ENCODE results near the gene TRAF5. TPM values are rescaled to one million over a fixed set of nuclear protein-coding genes. Genes with fewer than 3 reads are reported as not detected.

The TRAF5 gene
- polyA plus RNA-seq, 2 of the 4 experiments (the other 2 are of a cell fraction), result 8.2 to 14.6 TPM

DNA sequence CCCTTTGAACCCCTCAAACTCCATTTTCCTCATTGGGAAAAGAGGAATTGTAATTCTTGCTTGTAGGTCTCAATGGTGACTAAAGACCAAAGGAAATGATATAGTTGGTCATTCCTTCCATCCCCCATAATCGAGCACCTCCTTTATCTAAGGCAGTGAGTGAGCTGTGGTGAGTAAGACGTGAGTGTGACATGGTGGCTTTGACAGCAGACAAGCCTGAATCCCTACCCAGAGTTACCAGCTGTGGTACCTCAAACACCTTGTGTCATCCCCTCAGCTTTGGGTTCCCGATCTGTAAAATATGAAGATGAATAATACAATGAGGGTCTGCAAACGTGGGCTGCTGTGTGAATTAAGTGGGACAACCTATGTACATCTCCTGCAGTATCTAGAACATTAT lies 8.4 kb downstream of the TRAF5 start:
- Histone ChIP-seq H3K4me1 (peaks cover 40% of the 10 kb centered on the region), H3K9me3 (no peaks in the 10 kb centered on the region), H3K4me2 (no peak overlapping the region), H3K27ac (no peak overlapping the region), H3K4me3 (no peak overlapping the region)
- ATAC-seq (no peak), DNase-seq (ENCODE audit: low read depth in 1 of 2, low spot score in 1 of 2) (no peak), FAIRE-seq (no peak)
- TF ChIP-seq E2F6 (IDR thresholded peaks at IDR 0.05; ENCODE audit: borderline replicate concordance, low read depth) (no peak), POLR2A (IDR thresholded peaks at IDR 0.05; ENCODE audit: low read length) (no peak), CHD2 (IDR thresholded peaks at IDR 0.05; ENCODE audit: low read length, partially characterized antibody) (no peak), MAZ (IDR thresholded peaks at IDR 0.05; ENCODE audit: borderline replicate concordance, low read depth, low read length) (no peak), MAFK (IDR thresholded peaks at IDR 0.05; ENCODE audit: partially characterized antibody) (no peak), CEBPB (IDR thresholded peaks at IDR 0.05) (no peak), HOXB13 (CRISPR knock-in tag; IDR thresholded peaks at IDR 0.05; ENCODE audit: low read depth) (no peak), TFCP2L1 (CRISPR knock-in tag; IDR thresholded peaks at IDR 0.05) (no peak), PBX3 (IDR thresholded peaks at IDR 0.05) (no peak), RAD21 (conservative IDR thresholded peaks at IDR 0.05 in 1 of 2, IDR thresholded peaks at IDR 0.05 in 1 of 2) (no peak), FOSB (CRISPR knock-in tag; IDR thresholded peaks at IDR 0.05) (no peak)
- 64% methylated on average over 4 of the region's 4 CpGs for WGBS (ENCODE audit: missing lambda C conversion rate)
- POLR2A ChIA-PET, result no interaction called here
- CTCF ChIA-PET, result interaction anchor here (1.6 kb wide), 2 partner anchors 12 to 179 kb away, joined by 3 to 5 read pairs; no protein-coding TSS in a partner anchor

DNA sequence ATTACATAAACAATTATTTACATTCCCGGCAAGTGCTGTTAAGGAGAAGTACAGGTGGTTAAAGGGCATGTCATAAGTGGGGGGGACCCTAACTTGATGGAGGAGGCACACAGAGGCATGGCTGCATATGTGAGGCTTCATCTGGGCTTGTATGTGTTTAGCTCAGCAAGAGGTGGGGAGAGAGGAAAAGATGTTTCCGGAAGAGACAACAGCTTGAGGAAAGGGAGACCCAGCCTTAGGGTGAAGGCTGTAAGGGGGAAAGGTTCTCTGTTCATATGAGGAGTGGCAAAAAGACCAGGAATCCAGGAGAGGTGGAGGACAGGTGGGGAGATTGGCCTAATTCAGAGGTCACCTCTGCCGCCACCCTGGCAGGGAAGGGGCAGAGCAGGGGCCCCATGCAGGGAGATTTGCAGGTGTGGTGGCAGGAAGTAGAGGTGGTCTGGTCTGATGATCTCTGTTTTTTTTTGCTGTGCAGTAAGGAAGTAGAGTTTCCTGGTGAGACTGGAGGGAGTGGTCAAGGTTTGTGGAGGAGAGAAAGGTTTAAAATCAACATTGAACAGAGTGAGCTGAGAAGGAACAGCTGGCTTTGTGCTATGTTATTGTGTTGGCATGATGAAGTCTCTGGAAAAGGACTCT lies 9.0 kb downstream of the TRAF5 start:
- H3K4me3 ChIP-seq, result no peak overlapping the region
- DNase-seq (ENCODE audit: low read depth in 1 of 2, low spot score in 1 of 2) (no peak), FAIRE-seq (no peak), ATAC-seq (no peak)
- peak overlapping the region; percentile 5; the same call in 1 of the 3 replicates for H3K4me2 ChIP-seq
- peaks cover 41% of the 10 kb centered on the region for H3K4me1 ChIP-seq
- no peak overlapping the region for H3K27ac ChIP-seq
- TF ChIP-seq SMC3 (IDR thresholded peaks at IDR 0.05), result no peak
- no peak for TF ChIP-seq JUN (IDR thresholded peaks at IDR 0.05)
- no peak for TF ChIP-seq HOXB5 (CRISPR knock-in tag; IDR thresholded peaks at IDR 0.05)
- TF ChIP-seq JUNB (IDR thresholded peaks at IDR 0.05), result no peak
- no peak for TF ChIP-seq FOSL2 (IDR thresholded peaks at IDR 0.05)
- TF ChIP-seq FOSL2 (CRISPR knock-in tag; IDR thresholded peaks at IDR 0.05), result no peak
- no peak for TF ChIP-seq FOSB (CRISPR knock-in tag; IDR thresholded peaks at IDR 0.05)
- no peak for TF ChIP-seq ZNF302 (CRISPR knock-in tag; IDR thresholded peaks at IDR 0.05)
- no peak for TF ChIP-seq RNF2 (IDR thresholded peaks at IDR 0.05; ENCODE audit: borderline replicate concordance, low read depth)
- TF ChIP-seq, protein P1, sequence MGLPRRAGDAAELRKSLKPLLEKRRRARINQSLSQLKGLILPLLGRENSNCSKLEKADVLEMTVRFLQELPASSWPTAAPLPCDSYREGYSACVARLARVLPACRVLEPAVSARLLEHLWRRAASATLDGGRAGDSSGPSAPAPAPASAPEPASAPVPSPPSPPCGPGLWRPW (IDR thresholded peaks at IDR 0.05), result no peak
- no peak for TF ChIP-seq POLR2AphosphoS2 (conservative IDR thresholded peaks at IDR 0.05; ENCODE audit: low read length)
- no peak for TF ChIP-seq NR3C1 (IDR thresholded peaks at IDR 0.05)
- no peak for TF ChIP-seq NPAS2 (CRISPR knock-in tag; IDR thresholded peaks at IDR 0.05; ENCODE audit: borderline replicate concordance)
- no peak for TF ChIP-seq PBX3 (IDR thresholded peaks at IDR 0.05)
- no peak for TF ChIP-seq RCOR1 (IDR thresholded peaks at IDR 0.05; ENCODE audit: low read depth, low read length)
- 90% methylated on average over 3 of the region's 3 CpGs for WGBS (ENCODE audit: missing lambda C conversion rate)
- ChIA-PET CTCF (interaction anchor here (1.0 to 1.6 kb wide), 5 partner anchors 12 to 179 kb away, joined by 3 to 5 read pairs (median 3); no protein-coding TSS in a partner anchor), POLR2A (no interaction called here)
- H3K9me3 ChIP-seq, result no peaks in the 10 kb centered on the region
